HG02642 (cell line): ENCODE measurements around the gene QSOX1.

Experiments
- ATAC-seq: cut with Tn5 transposase; IDR thresholded peaks from one replicate; pipeline ENCODE4 v1.9.1; 2021; ENCODE audit warnings: mild to moderate bottlenecking; ENCODE audit not compliant: unreplicated experiment, poor library complexity

The QSOX1 gene

DNA sequence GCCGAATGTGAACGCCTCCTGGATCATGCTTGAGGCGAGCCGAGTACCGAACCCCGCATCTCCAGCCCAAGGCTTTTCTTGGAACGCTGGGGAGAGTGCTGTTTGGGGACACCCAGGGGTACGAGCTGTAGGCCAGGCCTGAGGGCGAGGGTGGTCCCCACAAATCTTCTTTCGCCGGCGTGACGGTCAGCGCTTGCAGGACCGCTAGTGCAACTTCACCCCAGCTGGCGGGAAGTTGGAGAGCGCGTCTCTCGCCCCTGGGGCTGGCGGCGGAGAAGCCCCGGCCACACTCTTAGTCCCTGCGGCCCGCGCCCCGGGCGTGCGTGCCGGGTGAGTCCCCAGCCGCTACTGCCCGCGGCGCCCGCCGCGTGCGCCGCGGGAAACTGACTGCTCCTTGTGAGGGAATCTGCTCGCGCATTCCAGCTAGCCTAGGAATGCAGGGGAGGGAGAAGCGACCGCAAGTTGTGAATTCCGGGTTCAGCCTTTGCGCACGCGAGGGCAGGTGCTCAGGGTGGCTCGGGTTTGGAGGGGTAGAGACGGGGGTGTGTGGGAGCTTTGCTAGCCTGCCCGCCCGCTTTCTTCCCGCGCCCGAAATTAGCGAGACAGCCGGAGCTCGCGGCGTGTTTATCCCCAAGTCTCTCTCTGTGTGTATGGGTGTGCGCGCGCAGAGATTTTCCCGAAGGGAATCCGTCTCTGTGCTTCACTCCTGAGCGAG is 76.3 kb downstream of the QSOX1 start:
- ATAC-seq = no peak

DNA sequence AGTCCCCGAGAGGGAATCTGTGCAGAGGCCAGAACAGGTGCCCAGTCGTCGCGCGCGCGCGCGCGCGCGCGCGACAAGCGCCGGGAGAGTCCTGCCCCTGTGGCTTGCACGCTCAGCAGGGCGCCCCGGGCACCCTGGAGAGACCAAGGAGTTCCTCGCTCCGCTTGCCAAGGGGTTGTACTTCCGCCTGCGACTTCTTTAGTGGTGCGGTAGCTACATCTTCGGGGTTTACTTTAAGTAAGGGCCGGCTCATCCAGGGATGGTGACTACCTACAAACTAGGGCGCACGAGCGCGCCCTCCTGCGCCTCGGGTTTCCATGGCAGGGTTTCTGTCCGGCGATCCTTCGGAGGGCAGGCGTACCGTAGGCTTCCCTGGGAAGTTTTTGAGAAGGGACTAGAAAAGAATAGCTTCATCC is 76.8 kb downstream of the QSOX1 start:
- no peak for ATAC-seq

DNA sequence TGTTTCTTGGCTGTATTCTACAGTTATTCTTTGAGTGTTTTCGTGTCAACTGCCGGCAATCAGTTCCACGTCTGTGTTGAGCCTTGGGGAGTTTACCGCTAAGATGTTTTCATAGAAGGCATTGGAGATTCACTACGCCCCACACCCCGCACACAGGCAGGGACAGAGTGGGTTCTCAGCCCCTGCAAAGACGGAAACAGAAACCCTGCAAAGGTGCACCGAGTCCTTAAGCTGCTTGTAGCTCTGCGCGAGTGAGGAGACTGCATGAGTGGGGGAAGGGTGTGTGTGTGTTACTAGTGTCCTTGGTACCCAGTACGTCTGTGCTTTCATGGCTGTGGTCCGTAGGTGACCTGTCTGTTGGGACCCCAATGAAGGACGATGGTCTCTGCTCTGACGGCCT is 77.3 kb downstream of the QSOX1 start:
- no peak for ATAC-seq

DNA sequence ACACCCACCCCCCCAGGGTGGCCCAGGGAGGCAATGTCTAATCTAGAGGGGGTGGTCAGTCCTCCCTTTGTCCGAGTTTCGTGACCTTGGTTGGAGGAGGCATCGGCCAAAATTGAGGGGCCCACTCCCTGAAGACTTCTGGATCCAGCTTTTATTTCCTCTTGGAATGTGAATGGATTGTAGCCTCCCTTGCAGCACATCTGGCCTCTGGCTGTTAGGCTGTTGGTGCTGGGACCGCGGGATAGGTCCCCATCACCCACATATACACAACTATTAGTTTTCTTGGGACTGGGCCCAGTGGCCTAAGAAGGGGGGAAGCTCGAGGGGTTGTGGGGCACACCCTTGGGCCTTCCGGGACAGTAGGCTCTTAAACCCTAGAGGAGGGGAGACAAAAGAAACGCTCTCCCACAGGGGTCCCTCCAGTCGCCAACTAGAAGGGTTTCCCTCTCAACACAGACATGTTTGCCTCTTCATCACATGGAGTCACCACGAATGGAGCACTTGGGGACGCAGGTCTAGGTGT is 77.9 kb downstream of the QSOX1 start:
- no peak for ATAC-seq

DNA sequence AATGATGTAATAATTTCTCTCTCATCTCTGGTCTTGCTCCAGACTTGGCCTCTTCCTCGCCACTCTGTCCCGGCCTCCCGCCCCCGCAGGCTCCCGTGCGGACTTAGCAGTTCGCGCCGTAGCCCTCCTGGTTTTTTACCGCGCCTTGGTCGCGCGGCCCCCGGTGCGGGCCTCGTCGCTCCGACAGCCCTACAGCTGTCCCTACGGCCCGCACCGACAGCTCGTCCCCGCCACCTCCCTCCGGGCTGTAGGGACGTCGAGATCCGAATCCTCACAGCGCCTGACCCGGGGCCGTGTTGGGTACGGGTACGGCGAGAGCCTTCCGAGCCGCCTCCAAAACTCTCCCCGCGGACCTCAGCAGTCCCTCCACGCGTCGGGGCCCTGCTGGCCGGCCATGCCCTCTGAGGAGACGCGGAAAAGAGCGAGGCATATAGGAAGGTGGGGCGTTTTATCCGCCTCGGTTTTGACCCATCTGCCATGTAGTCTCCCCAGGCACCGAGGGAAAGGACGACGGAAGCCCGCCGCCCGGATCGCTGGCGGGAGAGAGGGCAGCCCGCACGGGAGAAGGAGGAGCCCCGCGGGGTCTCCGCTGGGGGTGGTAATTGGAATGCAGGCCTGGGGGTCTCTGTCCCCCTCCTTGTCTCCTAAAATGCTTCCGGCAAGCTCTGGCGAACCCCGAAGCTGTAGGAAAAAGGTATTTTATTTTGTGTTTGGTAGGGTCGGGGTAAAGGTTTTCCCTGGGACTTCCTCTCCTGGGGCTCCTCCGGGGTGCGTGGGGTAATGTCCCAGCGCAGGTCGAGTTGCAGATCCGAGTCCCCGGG is 78.7 kb downstream of the QSOX1 start:
- no peak for ATAC-seq

DNA sequence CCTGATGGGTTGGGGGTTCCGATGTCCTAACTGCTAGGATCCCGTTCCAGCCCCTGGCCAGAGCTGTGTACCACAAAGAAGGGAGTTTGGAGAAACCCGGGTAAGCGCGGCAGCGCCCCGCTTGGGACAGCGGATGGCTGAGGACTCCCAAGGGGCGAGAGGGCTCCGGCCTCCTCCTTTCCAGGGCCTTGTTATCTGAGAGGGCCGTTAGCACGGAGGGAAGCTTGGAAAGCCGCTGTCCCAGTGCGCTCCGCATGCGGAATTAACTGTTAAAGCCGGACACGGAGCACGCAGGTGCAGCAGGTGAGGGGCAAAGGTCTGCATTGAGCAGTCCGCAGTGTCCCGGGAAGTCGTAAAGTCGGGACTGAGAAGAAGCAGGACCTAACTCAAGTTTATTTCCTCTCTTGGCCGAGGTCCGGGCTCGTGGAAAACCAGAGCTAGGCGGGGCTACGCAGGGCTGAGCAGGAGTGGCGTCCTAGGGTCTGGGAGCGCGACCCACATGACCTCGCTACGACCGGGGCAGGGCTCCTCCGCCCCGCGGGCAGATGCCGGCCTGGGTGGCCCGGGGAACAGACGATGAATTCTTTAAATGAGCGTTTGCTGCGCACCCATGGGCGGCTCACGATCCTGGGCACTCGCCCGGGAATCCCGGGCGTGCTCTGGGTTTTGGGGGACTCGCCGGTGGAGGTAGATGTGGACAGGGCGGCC is 79.9 kb downstream of the QSOX1 start:
- no peak for ATAC-seq

DNA sequence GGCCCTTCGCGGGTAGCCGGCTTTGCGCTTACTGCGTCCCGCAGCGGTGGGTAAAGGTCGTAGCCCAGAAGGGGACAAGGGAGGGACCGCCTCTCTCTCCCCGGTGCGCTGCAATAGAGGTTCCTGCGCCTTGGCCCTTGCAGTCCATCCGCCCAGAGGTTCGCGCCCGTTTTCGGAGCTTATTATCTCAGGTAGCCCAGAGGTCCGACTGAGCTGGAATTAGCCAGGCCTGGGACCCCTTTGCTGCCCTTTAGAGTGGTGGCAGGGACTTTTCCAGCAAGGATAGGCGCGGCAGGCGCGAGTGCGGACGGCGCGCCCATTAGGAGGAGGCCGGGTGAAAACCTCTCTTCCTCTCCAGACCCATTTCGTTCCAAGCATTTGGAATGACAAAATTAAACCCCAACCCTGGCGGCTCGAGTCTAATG is 80.4 kb downstream of the QSOX1 start:
- no peak for ATAC-seq

DNA sequence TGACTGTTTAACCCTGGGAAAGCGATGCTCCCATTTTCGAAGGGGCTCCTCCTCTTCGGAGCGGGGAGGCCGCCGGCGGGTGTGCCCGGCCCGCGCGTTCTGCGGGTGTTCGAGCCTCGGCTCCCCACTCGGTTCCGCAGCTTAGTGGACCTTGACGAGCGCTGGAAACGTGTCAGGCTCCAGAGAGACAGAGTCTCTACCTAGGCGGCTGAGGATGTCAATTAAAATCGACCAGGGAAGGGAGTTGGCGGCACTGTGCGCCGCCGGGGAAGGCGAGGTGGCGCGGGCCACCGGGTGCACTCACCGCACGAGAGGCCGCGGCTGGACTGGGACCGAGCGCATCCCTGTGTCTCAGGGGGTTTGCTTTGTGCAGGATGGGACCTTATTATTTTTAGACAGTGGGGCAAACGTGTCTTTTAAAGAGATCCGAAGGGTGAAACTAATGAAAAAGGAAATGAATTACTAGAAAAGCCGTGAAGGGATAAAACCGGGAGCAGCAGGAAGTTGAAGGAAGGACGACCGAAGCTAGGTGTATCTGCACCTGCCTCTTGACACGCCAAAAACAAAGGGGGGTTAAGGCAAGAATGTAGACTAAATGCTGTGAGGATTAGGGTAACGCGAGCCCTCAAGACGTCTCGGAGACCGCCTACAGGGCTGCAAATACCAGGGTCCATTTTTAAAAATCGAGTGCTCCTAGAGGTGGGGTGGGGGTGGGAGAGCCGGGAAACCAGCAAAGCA is 81.0 kb downstream of the QSOX1 start:
- ATAC-seq = no peak

DNA sequence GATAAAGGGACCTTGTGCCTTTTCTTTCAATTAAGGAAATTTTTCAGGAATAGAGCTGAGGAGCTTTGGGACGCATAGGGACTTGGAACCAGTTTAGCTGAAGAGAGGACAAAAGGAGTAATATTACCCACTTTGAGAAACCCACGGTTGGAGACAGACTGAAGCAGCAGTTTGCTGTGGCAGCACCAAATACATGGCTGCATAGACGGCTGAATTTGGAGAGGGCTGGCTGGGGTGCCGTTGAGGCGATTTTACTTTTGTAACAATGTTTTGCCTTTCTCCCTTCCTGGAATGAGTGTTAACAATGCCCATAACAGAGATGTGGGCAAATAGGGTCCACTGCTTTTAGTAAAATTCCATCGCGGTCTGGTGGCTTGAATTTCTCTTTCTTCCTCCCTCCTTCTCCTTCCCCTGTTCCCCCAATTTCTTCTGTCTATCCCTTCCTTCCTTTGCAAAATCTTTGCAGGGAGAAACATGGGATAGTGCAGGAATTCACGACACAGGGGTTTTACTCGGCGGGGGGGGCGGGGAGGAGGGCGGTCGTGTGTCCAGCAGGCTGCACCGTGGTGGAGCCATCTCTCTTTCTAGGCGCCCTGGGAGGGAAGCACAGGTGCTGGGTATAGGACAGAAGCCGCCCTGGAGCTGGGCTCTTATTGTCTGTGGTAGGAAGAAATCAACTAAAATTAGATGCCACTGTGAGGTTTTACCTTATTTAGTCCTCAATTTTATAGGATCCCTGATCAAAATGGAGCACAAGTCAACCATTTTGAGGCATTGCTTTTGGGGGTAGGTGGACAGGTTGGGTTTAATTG is 82.2 kb downstream of the QSOX1 start:
- no peak for ATAC-seq

DNA sequence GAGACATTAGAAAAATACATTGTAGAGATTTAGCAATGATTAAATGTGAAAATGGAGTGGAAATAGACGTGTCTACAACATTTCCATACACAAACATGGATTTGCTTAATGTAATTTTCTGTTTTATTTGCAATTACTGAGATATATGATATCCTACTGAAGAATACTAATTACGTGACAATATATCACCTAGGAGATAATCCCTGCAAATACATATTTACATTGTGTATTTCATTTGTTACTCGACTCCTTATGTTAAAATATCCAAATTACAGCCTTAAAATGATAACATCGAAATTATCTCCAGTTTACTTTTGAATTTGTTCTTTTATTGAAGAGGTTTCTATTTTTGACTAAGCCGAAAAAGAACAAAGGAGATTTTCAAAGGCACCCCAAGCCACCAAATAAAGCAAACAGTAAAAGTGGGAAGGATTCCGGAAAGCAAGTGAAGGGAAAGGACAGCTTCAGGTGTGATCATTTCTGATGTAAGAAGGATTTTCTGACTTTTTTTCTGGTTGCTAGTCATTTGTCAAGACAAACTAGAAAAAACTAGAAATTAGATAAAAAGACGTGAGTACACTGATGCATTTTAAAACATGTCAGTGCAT is 83.3 kb downstream of the QSOX1 start:
- no peak for ATAC-seq

DNA sequence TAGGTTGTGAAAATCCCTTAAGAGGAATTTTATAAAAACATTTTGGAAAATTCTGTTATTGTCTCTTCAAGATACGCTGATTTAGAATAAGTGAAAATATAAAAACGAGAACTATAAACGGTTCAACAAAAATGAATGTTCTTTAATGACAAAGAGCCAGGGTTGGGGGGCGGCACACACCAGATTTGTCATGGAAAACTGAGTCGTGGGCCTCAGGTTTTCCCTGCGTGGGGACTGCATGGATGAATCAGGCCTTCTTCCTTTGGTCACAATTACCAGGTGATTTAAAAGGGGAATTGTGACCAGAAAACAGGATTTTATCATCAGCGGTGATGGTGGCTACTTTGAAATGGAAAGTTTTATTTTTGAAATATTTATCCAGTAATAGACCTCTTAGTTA is 84.0 kb downstream of the QSOX1 start:
- no peak for ATAC-seq

DNA sequence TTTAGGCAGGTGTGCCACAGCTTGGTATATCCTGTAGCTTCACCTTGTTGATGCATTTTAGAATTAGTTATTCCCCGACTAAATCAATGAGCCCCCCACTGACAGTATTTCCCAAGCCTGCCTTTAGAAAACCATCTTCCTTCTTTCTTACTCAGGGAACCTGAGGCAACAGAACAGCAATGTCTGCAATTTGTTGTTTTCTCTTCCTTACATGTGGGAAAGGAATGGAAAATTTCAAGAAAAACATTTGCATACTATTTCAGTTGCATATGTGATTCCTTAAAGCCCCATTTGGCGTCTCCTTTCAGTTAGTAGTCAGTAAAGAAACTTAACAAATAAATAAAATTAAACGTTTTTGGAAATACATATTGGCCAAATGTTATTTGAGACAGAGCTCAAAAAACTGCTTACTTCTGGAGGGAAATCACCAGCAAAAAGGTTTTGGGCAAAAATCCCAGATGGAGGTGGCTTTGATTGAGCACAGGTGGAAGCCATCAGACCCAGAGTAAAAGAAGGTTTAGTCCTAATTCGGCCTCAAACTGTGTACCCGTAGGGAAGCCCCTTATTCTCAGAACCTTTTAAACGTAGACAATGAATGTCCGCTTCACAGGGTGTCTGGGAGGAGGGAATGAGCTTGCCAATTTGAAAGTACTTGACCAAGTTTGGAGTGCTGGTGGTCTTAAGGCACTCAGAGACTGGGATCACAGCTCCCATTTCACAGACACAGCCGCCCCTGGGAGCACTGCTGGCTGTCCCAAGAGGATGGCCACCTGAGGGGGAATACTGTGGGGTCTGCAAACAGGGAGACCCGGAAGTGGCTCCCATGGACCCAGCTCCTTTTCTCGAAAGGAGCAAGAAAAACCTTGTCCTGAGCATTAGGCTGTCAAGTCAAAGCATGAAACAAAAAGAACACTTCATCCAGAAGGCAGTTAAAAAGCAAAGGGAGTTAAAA is 84.8 kb downstream of the QSOX1 start:
- ATAC-seq = no peak

DNA sequence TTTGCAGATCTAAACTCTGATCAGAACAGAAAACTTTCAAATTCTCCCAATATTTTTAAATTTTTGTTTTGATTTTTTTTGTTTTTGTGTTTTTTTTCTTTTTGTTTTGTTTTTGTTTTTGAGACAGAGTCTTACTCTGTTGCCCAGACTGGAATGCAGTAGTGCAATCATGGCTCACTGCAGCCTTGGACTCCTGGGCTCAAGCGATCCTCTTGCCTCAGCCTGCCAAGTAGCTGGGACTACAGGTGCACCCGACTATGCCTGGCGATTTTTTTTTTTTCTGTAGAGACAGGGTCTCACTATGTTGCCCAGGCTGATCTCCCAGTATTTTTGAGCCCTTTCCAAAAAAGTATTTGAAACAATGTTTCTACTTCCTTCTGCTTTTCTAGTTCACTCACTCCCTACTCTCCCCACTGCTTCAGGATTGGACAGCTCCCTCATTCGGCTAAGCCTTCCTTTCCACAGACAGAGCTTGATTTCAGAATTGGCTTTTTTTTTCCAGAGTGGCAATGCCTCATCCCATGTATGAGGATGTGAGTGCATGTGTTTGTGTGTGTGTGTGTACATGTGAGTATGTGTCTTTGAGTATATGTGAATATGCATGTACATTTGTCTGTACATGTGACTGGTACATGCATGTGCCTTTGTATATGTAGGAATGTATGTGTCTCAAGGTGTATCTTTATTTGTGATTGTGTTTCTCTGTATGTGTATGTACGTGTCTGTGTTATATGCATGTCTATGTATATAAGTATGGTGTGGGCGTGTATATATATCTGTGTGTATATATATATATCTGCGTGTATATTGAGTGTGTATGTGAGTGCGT is 87.3 kb downstream of the QSOX1 start:
- no peak for ATAC-seq

DNA sequence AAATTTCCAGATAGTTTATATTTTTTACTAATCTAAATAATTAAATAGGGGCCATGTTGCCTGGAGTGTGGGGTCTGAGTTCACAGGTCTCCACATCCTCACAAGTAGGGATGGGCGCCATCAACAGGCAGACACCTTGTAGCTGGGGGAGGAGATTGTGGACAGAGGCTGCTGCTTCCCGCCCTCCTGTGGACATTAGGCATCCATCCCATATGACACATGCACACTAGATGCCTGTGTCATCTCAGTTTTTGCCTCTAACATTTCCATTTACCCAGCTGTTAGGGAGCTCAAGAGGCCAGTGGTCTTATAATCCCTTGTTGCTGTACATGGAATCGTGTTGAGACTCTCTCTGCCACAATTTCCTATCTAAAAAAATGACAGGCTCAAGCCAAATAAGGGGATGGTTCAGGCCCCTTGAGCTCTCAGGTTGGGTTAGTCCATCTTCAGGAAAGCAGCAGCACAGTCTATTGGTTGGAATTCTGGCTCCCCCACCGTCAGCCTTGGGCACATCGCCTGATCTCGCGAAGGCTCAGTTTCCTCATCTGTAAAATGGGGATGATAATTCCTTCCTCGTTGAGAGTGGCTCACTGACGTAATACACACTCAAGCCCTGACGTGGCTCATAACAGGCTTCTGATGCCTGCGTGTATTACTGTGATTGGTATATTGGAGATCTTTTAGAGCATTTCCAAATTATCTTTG is 89.0 kb downstream of the QSOX1 start:
- ATAC-seq = no peak

DNA sequence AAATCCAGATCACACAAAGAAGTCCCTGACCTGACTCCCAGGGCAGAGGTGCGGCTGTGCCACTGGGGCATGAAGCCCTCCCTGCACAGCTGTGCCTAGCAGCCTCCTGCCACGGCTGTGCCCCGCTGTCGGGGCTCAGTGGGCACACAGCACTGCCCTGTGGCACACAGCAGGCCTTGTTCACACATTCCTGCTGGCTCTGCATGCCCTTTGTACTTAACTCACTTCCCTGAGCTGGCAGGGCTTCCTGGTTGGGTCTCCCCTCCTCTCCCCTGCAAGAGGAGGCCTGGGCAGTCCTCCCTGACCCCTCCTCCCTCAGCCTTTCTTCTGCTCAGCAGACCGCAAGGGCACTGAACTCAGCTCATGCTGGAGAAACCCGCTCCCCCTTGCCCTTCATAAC is 90.2 kb downstream of the QSOX1 start:
- ATAC-seq = no peak

DNA sequence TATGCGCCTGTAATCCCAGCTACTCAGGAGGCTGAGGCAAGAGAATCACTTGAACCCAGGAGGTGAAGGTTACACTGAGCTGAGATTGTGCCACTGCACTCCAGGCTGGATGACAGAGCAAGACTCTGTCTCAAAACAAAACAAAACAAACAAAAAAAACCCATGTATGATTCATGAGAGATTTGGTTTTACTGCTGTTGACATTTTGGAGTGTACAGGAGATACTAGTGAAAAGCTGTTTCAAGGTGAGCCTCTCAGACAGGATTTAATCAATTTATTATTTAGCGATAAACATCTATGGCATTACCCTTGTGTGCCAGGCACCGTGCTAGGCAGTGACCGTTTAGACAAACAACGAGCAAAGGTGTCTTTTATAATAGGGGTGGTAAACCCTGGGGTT is 91.9 kb downstream of the QSOX1 start:
- no peak for ATAC-seq

DNA sequence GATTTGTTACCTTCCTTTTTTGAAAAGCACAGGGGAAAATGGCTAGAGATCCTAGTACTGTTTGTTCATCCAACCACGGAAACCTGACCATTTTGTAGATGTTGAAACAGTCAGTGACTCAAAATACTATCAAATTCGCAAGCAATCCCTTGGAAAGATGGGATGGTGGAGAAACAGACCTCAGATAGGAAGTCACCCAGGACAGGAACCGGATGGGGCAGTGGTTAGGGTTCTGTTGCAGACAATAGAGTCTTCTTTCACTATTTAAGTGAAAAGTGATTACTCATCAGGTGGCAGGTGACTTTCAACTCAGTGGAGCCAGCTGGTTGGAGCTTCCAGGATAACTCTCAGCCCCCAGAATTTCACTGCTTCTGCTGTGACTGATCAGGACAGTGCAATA is 92.4 kb downstream of the QSOX1 start:
- no peak for ATAC-seq
